IPS-18c (cell line): ENCODE measurements around the gene WDR45B.

ENCODE experiments used
- H3K4me3 ChIP-seq: 2 replicates; pipeline ENCODE4 v1.7.0; 2013; ENCODE audit warnings: low read depth, mild to moderate bottlenecking, low read length, moderate library complexity; ENCODE audit not compliant: insufficient read depth
- H3K9me3 ChIP-seq: one replicate; pipeline ENCODE4 v1.6.1; 2013; ENCODE audit warnings: mild to moderate bottlenecking, low read length, moderate library complexity; ENCODE audit not compliant: control insufficient read depth, insufficient read depth

Gene WDR45B

GRCh38 chr17:82598256-82599119 is 49.8 kb downstream of the WDR45B start:
- Histone ChIP-seq H3K9me3 (peaks cover 2% of the 10 kb centered on the region), H3K4me3 (no peak overlapping the region)

- H3K9me3 ChIP-seq: peaks cover 2% of the 10 kb centered on the region
- no peak overlapping the region for H3K4me3 ChIP-seq
Observed at GRCh38 chr17:82596837-82597672, 51.2 kb downstream of the WDR45B start.

- Histone ChIP-seq H3K4me3 (no peak overlapping the region), H3K9me3 (peaks cover 2% of the 10 kb centered on the region)
Observed at GRCh38 chr17:82596296-82596695, 51.9 kb downstream of the WDR45B start.

- peaks cover 2% of the 10 kb centered on the region for H3K9me3 ChIP-seq
- H3K4me3 ChIP-seq: no peak overlapping the region
Observed at GRCh38 chr17:82595893-82596292, 52.4 kb downstream of the WDR45B start.

GRCh38 chr17:82594571-82594970 is 53.7 kb downstream of the WDR45B start:
- peaks cover 2% of the 10 kb centered on the region for H3K9me3 ChIP-seq
- no peak overlapping the region for H3K4me3 ChIP-seq

- peak overlapping the region; percentile 41 for H3K4me3 ChIP-seq
- no peaks in the 10 kb centered on the region for H3K9me3 ChIP-seq
Observed at GRCh38 chr17:82593590-82594087, 54.6 kb downstream of the WDR45B start.

GRCh38 chr17:82592767-82593589 is 55.3 kb downstream of the WDR45B start:
- no peaks in the 10 kb centered on the region for H3K9me3 ChIP-seq
- peak overlapping the region; percentile 41 for H3K4me3 ChIP-seq

- no peaks in the 10 kb centered on the region for H3K9me3 ChIP-seq
- no peak overlapping the region for H3K4me3 ChIP-seq
Observed at GRCh38 chr17:82592289-82592766, 55.9 kb downstream of the WDR45B start.

- no peaks in the 10 kb centered on the region for H3K9me3 ChIP-seq
- no peak overlapping the region for H3K4me3 ChIP-seq
Observed at GRCh38 chr17:82590881-82591539, 57.2 kb downstream of the WDR45B start.

- Histone ChIP-seq H3K9me3 (no peaks in the 10 kb centered on the region), H3K4me3 (no peak overlapping the region)
Observed at GRCh38 chr17:82590216-82590615, 58.0 kb downstream of the WDR45B start.

GRCh38 chr17:82589851-82590180 is 58.4 kb downstream of the WDR45B start:
- no peaks in the 10 kb centered on the region for H3K9me3 ChIP-seq
- no peak overlapping the region for H3K4me3 ChIP-seq

GRCh38 chr17:82588266-82589175 is 59.7 kb downstream of the WDR45B start:
- Histone ChIP-seq H3K9me3 (no peaks in the 10 kb centered on the region), H3K4me3 (no peak overlapping the region)

- Histone ChIP-seq H3K4me3 (no peak overlapping the region), H3K9me3 (no peaks in the 10 kb centered on the region)
Observed at GRCh38 chr17:82587234-82588086, 60.8 kb downstream of the WDR45B start.

GRCh38 chr17:82586576-82587233 is 61.5 kb downstream of the WDR45B start:
- Histone ChIP-seq H3K9me3 (no peaks in the 10 kb centered on the region), H3K4me3 (no peak overlapping the region)
